Panc1 (cell line): Measurements from ENCODE around the gene PSORS1C1.

Source experiments
- POLR2AphosphoS5 ChIP-seq: IDR thresholded peaks from 2 replicates; pipeline ENCODE4 v1.6.1; 2012; ENCODE audit warnings: mild to moderate bottlenecking, low read depth, low read length, moderate library complexity
- TF ChIP-seq, protein P1 (sequence below): fragments of 450-650 bp; IDR thresholded peaks from 2 replicates; pipeline ENCODE4 v1.5.1; 2017; ENCODE audit warnings: mild to moderate bottlenecking

DNA sequence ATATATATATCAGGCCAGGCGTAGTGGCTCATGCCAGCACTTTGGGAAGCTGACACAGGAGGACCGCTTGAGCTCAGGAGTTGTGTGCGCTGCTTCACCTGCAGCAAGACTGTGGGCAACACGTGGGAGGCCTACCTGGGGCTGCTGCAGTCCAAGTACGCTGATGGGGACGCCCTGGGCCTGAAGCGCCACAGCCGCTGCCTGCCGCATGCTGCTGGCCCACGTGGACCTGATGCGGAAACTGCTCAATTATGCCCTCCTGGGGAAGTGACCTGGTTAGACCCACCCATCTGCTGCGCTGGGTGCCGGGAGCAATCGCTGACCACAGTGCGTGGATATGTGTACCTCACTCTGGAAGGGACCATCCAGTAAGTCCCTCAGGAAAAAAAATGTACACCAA is 26.0 kb downstream of the PSORS1C1 start:
- TF ChIP-seq, protein P1, sequence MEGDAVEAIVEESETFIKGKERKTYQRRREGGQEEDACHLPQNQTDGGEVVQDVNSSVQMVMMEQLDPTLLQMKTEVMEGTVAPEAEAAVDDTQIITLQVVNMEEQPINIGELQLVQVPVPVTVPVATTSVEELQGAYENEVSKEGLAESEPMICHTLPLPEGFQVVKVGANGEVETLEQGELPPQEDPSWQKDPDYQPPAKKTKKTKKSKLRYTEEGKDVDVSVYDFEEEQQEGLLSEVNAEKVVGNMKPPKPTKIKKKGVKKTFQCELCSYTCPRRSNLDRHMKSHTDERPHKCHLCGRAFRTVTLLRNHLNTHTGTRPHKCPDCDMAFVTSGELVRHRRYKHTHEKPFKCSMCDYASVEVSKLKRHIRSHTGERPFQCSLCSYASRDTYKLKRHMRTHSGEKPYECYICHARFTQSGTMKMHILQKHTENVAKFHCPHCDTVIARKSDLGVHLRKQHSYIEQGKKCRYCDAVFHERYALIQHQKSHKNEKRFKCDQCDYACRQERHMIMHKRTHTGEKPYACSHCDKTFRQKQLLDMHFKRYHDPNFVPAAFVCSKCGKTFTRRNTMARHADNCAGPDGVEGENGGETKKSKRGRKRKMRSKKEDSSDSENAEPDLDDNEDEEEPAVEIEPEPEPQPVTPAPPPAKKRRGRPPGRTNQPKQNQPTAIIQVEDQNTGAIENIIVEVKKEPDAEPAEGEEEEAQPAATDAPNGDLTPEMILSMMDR = no peak
- no peak for TF ChIP-seq POLR2AphosphoS5
